ENCODE measurements around the gene PALM. TPM values are rescaled to one million over a fixed set of nuclear protein-coding genes. Genes with fewer than 3 reads are reported as not detected.

PALM gene
- total and polyA plus RNA-seq, 9 of the 15 experiments (the other 6 are each of a cell fraction or from before 2014, with no cell fraction given): 0.04 to 6.6 (median 1.7) TPM

- TF ChIP-seq HNRNPK (IDR thresholded peaks at IDR 0.05; ENCODE audit: low read depth, low read length, poor library complexity, severe bottlenecking): no peak
- no peak for TF ChIP-seq RBM14 (IDR thresholded peaks at IDR 0.05; ENCODE audit: borderline replicate concordance, insufficient read depth, low read depth, low read length)
- no peak for TF ChIP-seq KHSRP (IDR thresholded peaks at IDR 0.05)
- TF ChIP-seq CEBPB (tag; IDR thresholded peaks at IDR 0.05): peak; percentile 92
- TF ChIP-seq TARDBP (IDR thresholded peaks at IDR 0.05): no peak
- no peak for TF ChIP-seq RFX5 (IDR thresholded peaks at IDR 0.05; ENCODE audit: low read depth, low read length)
- TF ChIP-seq NFXL1 (CRISPR knock-in tag; IDR thresholded peaks at IDR 0.05): no peak
- no peak for TF ChIP-seq CXXC5 (CRISPR knock-in tag; IDR thresholded peaks at IDR 0.05)
- no peak for TF ChIP-seq E4F1 (CRISPR knock-in tag; IDR thresholded peaks at IDR 0.05; ENCODE audit: borderline replicate concordance)
- TF ChIP-seq BCL6 (CRISPR knock-in tag; IDR thresholded peaks at IDR 0.05): no peak
- TF ChIP-seq E2F6 (IDR thresholded peaks at IDR 0.05; ENCODE audit: borderline replicate concordance in 1 of 2, extremely low read depth in 1 of 2, insufficient read depth in 1 of 2, insufficient read length in 1 of 2, low read depth in 1 of 2, low read length in 1 of 2, poor library complexity in 1 of 2, severe bottlenecking in 1 of 2): peak in 1 of 2 experiments; percentile 69
- no peak for TF ChIP-seq BRF2 (IDR thresholded peaks at IDR 0.05; ENCODE audit: borderline replicate concordance, insufficient read depth, insufficient read length)
Observed at GRCh38 chr19:718991-719512, 10.3 kb downstream of the PALM start (continued).

Measured in K562 (cell line).